ENCODE measurements around the gene TOMM7. TPM values are rescaled to one million over a fixed set of nuclear protein-coding genes. Genes with fewer than 3 reads are reported as not detected.
"Not testable (repeated sequence)": the region's sequence is repeated elsewhere in the genome, so short reads cannot be mapped to it uniquely, and the experiment has no call there.

Gene TOMM7
- total RNA-seq, 1 donor from 2014 or later: 173 TPM

- peak in 1 of 2 donors; percentile 11 for DNase-seq (ENCODE audit: low read depth in 2 of 2)
Observed at GRCh38 chr7:22853674-22854157, 31.1 kb upstream of the TOMM7 start.

- no peak for DNase-seq (ENCODE audit: low read depth in 2 of 2)
Observed at GRCh38 chr7:22853138-22853537, 30.5 kb upstream of the TOMM7 start.

- DNase-seq (ENCODE audit: low read depth in 2 of 2): no peak
Observed at GRCh38 chr7:22851145-22851544, 28.5 kb upstream of the TOMM7 start.

GRCh38 chr7:22850394-22850793 is 27.7 kb upstream of the TOMM7 start:
- DNase-seq (ENCODE audit: low read depth in 2 of 2): not testable (repeated sequence)

DNA sequence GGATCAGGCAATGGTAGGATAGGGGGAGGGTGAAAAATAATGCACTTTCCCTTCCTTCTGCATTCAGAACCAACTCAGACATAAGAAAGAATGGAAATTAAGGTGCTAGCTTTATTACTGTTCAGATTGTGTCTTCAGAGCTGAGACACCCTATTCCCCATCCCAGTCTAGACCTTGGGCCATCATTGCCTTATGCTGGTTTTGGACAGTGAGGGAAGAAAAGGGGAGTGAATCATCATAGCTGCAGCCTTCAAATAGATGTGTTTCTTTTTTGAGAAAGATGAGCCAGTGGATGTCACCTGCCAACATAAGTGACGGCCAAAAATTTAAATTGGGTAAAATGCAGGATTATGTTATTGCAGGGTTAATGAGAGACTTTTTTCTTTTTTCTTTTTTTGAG is 27.0 kb upstream of the TOMM7 start:
- no peak for DNase-seq (ENCODE audit: low read depth in 2 of 2)

GRCh38 chr7:22849172-22849571 is 26.5 kb upstream of the TOMM7 start:
- DNase-seq (ENCODE audit: low read depth in 2 of 2): no peak

- DNase-seq (ENCODE audit: low read depth in 2 of 2): no peak
Observed at GRCh38 chr7:22846961-22847360, 24.3 kb upstream of the TOMM7 start.

- no peak for DNase-seq (ENCODE audit: low read depth in 2 of 2)
Observed at GRCh38 chr7:22845221-22845834, 22.7 kb upstream of the TOMM7 start.

GRCh38 chr7:22843681-22844309 is 21.1 kb upstream of the TOMM7 start:
- DNase-seq (ENCODE audit: low read depth in 2 of 2): no peak

GRCh38 chr7:22842973-22843372 is 20.3 kb upstream of the TOMM7 start:
- no peak for DNase-seq (ENCODE audit: low read depth in 2 of 2)

GRCh38 chr7:22842383-22842941 is 19.8 kb upstream of the TOMM7 start:
- peak in 1 of 2 donors; percentile 27 for DNase-seq (ENCODE audit: low read depth in 2 of 2)

DNA sequence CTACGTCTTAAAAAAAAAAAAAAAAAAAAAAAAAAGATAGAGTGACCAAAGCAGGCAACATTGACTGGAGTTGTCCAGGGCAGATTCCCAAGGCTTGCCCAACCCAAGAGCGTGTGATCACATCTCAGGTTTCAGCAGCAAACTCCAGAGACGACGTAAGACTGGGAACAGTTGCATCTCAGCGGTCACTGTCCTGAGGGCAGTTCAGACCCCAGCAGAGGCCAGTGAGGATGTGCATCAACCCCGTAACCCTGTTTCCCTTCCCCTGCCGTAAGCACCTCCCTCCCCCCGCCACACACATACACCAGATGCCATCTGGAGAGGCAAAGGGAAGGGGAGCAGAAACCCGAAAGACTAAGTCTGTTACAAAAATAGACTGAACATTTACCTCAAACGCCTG is 19.3 kb upstream of the TOMM7 start:
- DNase-seq (ENCODE audit: low read depth in 2 of 2): no peak

- DNase-seq (ENCODE audit: low read depth in 2 of 2): no peak
Observed at GRCh38 chr7:22837308-22837707, 14.7 kb upstream of the TOMM7 start.

GRCh38 chr7:22836506-22836905 is 13.9 kb upstream of the TOMM7 start:
- DNase-seq (ENCODE audit: low read depth in 2 of 2): not testable (repeated sequence)

DNA sequence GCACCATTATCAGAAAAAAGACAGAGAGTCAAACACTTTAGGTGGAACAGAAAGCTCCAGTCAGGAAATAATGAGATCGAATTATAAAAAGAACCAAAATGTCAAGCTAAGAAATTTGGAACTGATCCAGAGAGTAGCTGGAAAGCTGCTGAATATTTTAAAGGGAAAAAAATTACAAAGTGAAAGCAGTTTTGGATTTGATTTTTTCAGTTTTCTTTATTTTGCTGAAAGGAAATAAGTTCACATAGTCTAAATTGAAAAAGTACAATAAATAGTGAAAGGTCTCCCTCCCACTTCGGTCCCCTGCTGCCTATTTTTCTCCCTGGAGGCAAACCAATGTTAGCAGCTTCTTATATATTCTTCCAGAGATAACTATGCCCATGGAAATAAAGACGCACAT is 11.3 kb upstream of the TOMM7 start:
- DNase-seq (ENCODE audit: low read depth in 2 of 2): peak in 1 of 2 donors; percentile 30

DNA sequence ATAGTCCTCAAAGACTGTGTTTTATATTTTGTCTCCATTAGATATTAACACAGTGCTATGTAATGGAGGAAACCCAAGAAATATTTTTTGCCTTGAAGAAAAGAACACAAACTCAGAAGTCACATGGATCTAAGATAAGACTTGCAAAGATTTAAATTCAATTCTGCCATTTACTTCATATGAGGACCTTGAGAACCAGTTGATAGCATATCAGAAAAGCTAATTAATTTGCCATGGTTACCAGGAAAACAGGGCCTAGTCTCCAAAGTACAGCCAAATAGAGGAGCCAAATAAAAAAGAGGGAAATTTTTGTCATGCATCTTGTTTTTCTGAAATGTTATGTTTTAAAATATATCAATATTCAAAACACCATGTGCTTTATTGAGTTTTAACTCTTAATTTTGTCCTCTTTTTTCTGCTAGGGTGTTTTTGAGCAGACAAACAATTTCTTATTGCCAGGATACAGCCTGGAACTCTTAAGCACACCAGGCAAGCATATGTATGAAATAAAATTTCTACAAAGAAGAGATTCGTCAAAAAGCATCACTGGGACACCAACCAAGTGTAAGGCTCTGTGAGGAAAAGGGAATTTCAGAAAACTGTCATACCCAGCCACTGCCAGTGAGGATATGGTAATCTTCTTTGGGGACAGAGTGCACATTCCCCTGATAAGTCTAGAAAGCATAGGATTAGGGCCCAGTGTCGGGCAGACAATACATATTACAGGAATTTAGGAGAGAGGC is 10.6 kb upstream of the TOMM7 start:
- DNase-seq (ENCODE audit: low read depth in 2 of 2): no peak

- no peak for DNase-seq (ENCODE audit: low read depth in 2 of 2)
Observed at GRCh38 chr7:22832401-22832800, 9.8 kb upstream of the TOMM7 start.

DNA sequence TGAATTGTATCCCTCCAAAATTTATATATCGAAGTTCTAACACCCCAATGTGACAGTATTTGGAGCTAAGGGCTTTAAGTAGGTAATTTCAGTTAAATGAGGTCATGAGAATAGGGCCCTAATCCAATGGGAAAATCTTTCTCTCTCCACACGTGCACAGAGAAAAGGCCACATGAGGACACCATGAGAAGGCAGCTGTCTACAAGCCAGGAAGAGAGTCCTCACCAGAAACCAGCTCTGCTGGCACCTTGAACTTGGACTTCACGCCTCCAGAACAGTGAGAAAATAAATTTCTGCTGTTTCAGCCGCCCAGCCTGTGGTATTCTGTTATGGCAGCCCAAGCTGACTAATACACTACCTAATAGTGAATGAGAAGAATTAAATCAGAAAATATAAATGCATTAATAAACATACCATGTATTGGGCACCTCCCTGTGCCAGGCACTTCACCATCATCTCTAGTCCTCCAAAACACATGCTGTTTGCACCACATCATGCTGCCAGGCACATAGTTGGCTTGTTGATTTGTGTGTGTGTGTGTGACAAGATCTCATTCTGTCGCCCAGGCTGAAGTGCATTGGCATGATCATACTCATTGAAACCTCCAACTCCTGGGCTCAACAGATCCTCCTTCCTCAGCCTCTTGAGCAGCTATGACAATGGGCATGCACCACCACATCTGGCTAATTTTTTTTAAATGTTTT is 9.1 kb upstream of the TOMM7 start:
- DNase-seq (ENCODE audit: low read depth in 2 of 2): no peak

DNA sequence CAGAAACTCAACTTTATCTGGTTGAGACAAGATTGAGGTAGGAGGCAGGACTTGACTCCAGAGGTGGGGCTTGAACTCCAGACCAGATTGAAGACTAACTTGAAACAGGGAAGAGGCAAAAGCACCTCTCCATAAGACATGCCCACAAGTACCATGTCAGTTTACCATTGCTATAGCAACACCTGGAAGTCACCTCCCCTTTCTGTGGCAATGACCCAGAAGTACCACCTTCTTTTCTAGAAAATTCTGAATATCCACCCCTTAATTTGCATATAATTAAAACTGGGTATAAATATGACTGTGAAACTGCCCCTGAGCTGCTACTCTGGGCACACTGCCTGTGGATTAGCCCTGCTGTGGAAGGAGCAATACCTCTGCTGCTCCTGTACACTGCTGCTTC is 4.9 kb upstream of the TOMM7 start:
- no peak for DNase-seq (ENCODE audit: low read depth in 2 of 2)

DNA sequence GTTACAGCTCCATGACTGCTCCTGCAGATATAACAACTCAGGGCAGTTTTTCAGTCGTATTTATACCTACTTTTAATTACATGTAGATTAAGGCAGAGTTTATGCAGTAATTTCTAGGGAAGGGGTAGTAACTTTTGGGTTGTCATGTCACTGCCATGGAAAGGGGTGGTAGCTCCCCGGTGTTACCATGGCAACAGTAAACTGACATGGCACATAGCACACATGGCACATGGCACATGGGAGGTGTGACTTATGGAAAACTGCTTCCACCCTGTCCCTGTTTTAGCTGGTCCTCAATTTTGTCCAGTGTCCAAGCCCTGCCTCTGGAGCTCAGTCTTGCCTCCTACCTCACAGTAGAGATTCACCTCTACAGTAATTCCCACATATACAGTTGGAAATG is 3.9 kb upstream of the TOMM7 start:
- DNase-seq (ENCODE audit: low read depth in 2 of 2): no peak

DNA sequence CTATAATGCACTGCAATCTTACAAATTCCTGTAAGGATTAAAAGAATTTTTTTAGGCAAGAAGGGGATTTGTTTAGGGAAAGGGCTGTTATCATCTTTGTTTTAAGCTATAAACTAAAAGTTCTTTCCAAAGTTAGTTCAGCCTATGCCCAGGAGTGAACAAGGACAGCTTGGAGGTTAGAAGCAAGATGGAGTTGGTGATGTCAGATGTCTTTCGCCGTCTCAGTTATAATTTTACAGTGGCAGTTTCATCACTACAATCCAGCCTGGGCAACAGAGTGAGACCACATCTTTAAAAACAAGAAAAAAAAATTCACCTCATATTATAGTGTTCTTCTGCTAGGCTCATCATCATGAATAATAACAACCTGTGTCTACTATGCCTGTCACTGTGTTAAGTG is 2.1 kb upstream of the TOMM7 start:
- no peak for DNase-seq (ENCODE audit: low read depth in 2 of 2)

- DNase-seq (ENCODE audit: low read depth in 2 of 2): no peak
Observed at GRCh38 chr7:22823142-22823497, 471 bp upstream of the TOMM7 start.

Data from lung microvascular endothelial cell (primary cell).